Right renal cortex interstitium (tissue), 3 donors: ENCODE data around the gene LCK. TPM values are rescaled to one million over a fixed set of nuclear protein-coding genes. Genes with fewer than 3 reads are reported as not detected.

ENCODE experiments used
- DNase-seq, 3 donors: peaks; one replicate each; pipeline ENCODE4 v3.0.0-alpha.2; 2013; ENCODE audit warnings: low read depth in 3 of 3, low spot score in 2 of 3
- polyA plus RNA-seq, 3 donors: library from polyadenylated mRNA; unstranded; fragments of 120-200 nt; gene quantifications; one replicate each; pipeline ENCODE4 v1.2.1, GENCODE V29; 2013; ENCODE audit not compliant: insufficient read length in 3 of 3

LCK gene
- polyA plus RNA-seq, 3 donors, result 4.5 to 6.3 (median 5.2) TPM

- no peak for DNase-seq
Measured at GRCh38 chr1:32311709-32312393, 60.8 kb downstream of the LCK start.

- no peak for DNase-seq
Measured at GRCh38 chr1:32316903-32317277, 65.8 kb downstream of the LCK start.

- no peak for DNase-seq
Measured at GRCh38 chr1:32318127-32318869, 67.2 kb downstream of the LCK start.

GRCh38 chr1:32321712-32322291 lies 70.7 kb downstream of the LCK start:
- no peak for DNase-seq

- DNase-seq, result no peak
Measured at GRCh38 chr1:32327204-32327603, 76.1 kb downstream of the LCK start.

GRCh38 chr1:32329931-32330466 lies 78.9 kb downstream of the LCK start:
- DNase-seq, result no peak

- DNase-seq, result no peak
Measured at GRCh38 chr1:32330558-32331151, 79.6 kb downstream of the LCK start.

- DNase-seq, result no peak
Measured at GRCh38 chr1:32331549-32331948, 80.5 kb downstream of the LCK start.

- no peak for DNase-seq
Measured at GRCh38 chr1:32332290-32333079, 81.4 kb downstream of the LCK start.

GRCh38 chr1:32333251-32333963 lies 82.3 kb downstream of the LCK start:
- DNase-seq, result no peak

- DNase-seq, result no peak
Measured at GRCh38 chr1:32334274-32334861, 83.3 kb downstream of the LCK start.

- no peak for DNase-seq
Measured at GRCh38 chr1:32334864-32335534, 83.9 kb downstream of the LCK start.

- DNase-seq, result no peak
Measured at GRCh38 chr1:32335535-32335789, 84.4 kb downstream of the LCK start.

Other genes starting within 250 kb of the LCK start
- 100 to 1,000 TPM; 244 to 280 (median 259) TPM for gene KHDRBS1, start 237.4 kb upstream of the LCK start, polyA plus RNA-seq
- 10 to 100 TPM; 17.1 to 18.2 (median 18.0) TPM for gene TMEM39B, start 178.3 kb upstream of the LCK start, polyA plus RNA-seq
- gene KPNA6, start 143.2 kb upstream of the LCK start, polyA plus RNA-seq, result 10 to 100 TPM; 32.2 to 38.2 (median 33.0) TPM
- gene TXLNA, start 71.6 kb upstream of the LCK start, polyA plus RNA-seq, result 10 to 100 TPM; 44.8 to 45.2 (median 44.9) TPM
- gene CCDC28B, start 50.7 kb upstream of the LCK start, polyA plus RNA-seq, result 10 to 100 TPM; 19.2 to 22.1 (median 21.8) TPM
- 1 to 10 TPM; 6.8 to 7.2 (median 7.2) TPM for gene IQCC, start 45.6 kb upstream of the LCK start, polyA plus RNA-seq
- under 1 TPM; 0.37 to 0.74 (median 0.62) TPM for gene DCDC2B, start 42.2 kb upstream of the LCK start, polyA plus RNA-seq
- 10 to 100 TPM; 21.1 to 27.3 (median 23.6) TPM for gene TMEM234, start 28.9 kb upstream of the LCK start, polyA plus RNA-seq
- gene EIF3I, start 28.9 kb upstream of the LCK start, polyA plus RNA-seq, result 100 to 1,000 TPM; 177 to 208 (median 192) TPM
- gene FAM167B, start 4.0 kb upstream of the LCK start, polyA plus RNA-seq, result 1 to 10 TPM; 7.1 to 10.0 (median 8.7) TPM
- gene HDAC1, start 40.8 kb downstream of the LCK start, polyA plus RNA-seq, result 100 to 1,000 TPM; 173 to 203 (median 193) TPM
- 100 to 1,000 TPM; 391 to 445 (median 436) TPM for gene MARCKSL1, start 85.0 kb downstream of the LCK start, polyA plus RNA-seq
- gene FAM229A, start 111.2 kb downstream of the LCK start, polyA plus RNA-seq, result 1 to 10 TPM; 3.0 to 4.3 (median 4.1) TPM
- gene TSSK3, start 111.3 kb downstream of the LCK start, polyA plus RNA-seq, result 1 to 10 TPM; 1.2 to 2.1 (median 1.3) TPM
- gene BSDC1, start 143.2 kb downstream of the LCK start, polyA plus RNA-seq, result 10 to 100 TPM; 58.8 to 60.3 (median 59.5) TPM
- 1 to 10 TPM in 1 of 3 donors, under 1 TPM in 2; 0.89 to 1.1 (median 1.00) TPM for gene ZBTB8B, start 213.8 kb downstream of the LCK start, polyA plus RNA-seq